MM.1S (cell line): ENCODE results near the gene STK39.
"Not testable (repeated sequence)": the region's sequence is repeated elsewhere in the genome, so short reads cannot be mapped to it uniquely, and the experiment has no call there.

Experiments
- DNase-seq: peaks from one replicate; pipeline ENCODE4 v3.0.0-alpha.2; 2015
- H2AFZ ChIP-seq: fragments of 300-600 bp; sonication (generic); 2 replicates; pipeline ENCODE4 v1.6.0; 2016; ENCODE audit warnings: antibody characterized with exemption, low read length
- H3F3A ChIP-seq: fragments of 300-600 bp; sonication (generic); 2 replicates; pipeline ENCODE4 v1.6.1; 2016; ENCODE audit warnings: mild to moderate bottlenecking, antibody characterized with exemption, low read length, moderate library complexity, mixed read lengths; ENCODE audit not compliant: insufficient read depth
- H3K27ac ChIP-seq: fragments of 300-600 bp; sonication (generic); 2 replicates; pipeline ENCODE4 v1.5.1; 2016; ENCODE audit warnings: mild to moderate bottlenecking, low read length
- H3K27me3 ChIP-seq: fragments of 300-600 bp; sonication (generic); replicated peaks from 2 replicates; pipeline ENCODE4 v1.6.0; 2016; ENCODE audit warnings: low read length; ENCODE audit not compliant: insufficient read depth
- H3K36me3 ChIP-seq: fragments of 300-600 bp; sonication (generic); replicated peaks from 2 replicates; pipeline ENCODE4 v1.6.1; 2016; ENCODE audit warnings: mild to moderate bottlenecking, low read length, mixed read lengths; ENCODE audit not compliant: insufficient read depth
- H3K4me1 ChIP-seq: fragments of 300-600 bp; sonication (generic); 2 replicates; pipeline ENCODE4 v1.6.1; 2016; ENCODE audit warnings: low read length, mixed read lengths
- H3K4me2 ChIP-seq: fragments of 300-600 bp; sonication (generic); 2 replicates; pipeline ENCODE4 v1.6.0; 2016; ENCODE audit warnings: low read depth, low read length
- H3K4me3 ChIP-seq: fragments of 300-600 bp; sonication (generic); 2 replicates; pipeline ENCODE4 v1.5.1; 2016; ENCODE audit warnings: low read length, mixed read lengths
- H3K79me2 ChIP-seq: fragments of 300-600 bp; sonication (generic); 2 replicates; pipeline ENCODE4 v1.6.1; 2016; ENCODE audit warnings: mixed run types, low read length, mixed read lengths
- H3K9ac ChIP-seq: fragments of 300-600 bp; sonication (generic); 2 replicates; pipeline ENCODE4 v1.6.1; 2016; ENCODE audit warnings: low read length, mixed read lengths
- H3K9me2 ChIP-seq: fragments of 300-600 bp; sonication (generic); replicated peaks from 2 replicates; pipeline ENCODE4 v1.6.1; 2016; ENCODE audit warnings: mild to moderate bottlenecking, low read length, mixed read lengths; ENCODE audit not compliant: insufficient read depth
- H3K9me3 ChIP-seq: fragments of 300-600 bp; sonication (generic); replicated peaks from 2 replicates; pipeline ENCODE4 v1.6.1; 2016; ENCODE audit warnings: mild to moderate bottlenecking, low read length, mixed read lengths; ENCODE audit not compliant: insufficient read depth
- H4K20me1 ChIP-seq: fragments of 300-600 bp; sonication (generic); 2 replicates; pipeline ENCODE4 v1.6.1; 2016; ENCODE audit warnings: mild to moderate bottlenecking, low read length, moderate library complexity, mixed read lengths; ENCODE audit not compliant: insufficient read depth
- EZH2 ChIP-seq: fragments of 300-600 bp; sonication (generic); optimal IDR thresholded peaks from 2 replicates; pipeline ENCODE3; 2017; ENCODE audit warnings: low read depth, mild to moderate bottlenecking, antibody characterized with exemption, low read length, mixed read lengths
- EZH2phosphoT487 ChIP-seq: fragments of 300-600 bp; sonication (generic); IDR thresholded peaks from 2 replicates; pipeline ENCODE4 v1.6.1; 2018; ENCODE audit warnings: antibody characterized with exemption, low read length
- TF ChIP-seq, protein P1 (sequence below): fragments of 300-600 bp; sonication (generic); IDR thresholded peaks from 2 replicates; pipeline ENCODE4 v1.5.1; 2016; ENCODE audit warnings: antibody characterized with exemption, low read length, mixed read lengths

The STK39 gene

DNA sequence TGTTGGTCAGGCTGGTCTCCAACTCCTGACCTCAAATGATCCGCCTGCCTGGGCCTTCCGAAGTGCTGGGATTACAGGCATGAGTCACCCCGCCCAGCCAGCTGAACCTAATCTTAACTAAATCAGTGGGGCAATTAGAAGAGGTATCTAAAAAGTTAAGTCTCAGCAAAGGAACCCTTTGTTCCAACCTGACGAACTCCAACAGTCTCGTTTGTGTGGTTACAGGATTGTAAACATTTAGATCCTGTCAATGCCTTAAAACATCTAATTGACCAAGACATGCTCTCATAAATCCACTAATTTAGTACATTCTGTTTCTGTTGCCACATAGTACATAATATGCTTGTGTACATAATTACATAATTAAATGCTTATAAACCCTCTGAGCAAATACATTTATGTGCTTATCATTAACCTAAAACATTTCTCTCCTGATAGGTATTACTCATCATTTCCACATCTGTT is 31.1 kb upstream of the STK39 start:
- Histone ChIP-seq H3K9me2 (no peaks in the 10 kb centered on the region), H3K27ac (no peak overlapping the region), H2AFZ (no peak overlapping the region), H3K4me3 (no peak overlapping the region), H3K36me3 (no peaks in the 10 kb centered on the region), H3K9me3 (no peaks in the 10 kb centered on the region), H3K27me3 (no peaks in the 10 kb centered on the region), H3K9ac (no peak overlapping the region), H3K4me1 (no peaks in the 10 kb centered on the region), H3K4me2 (no peak overlapping the region), H4K20me1 (no peaks in the 10 kb centered on the region), H3F3A (no peaks in the 10 kb centered on the region), H3K79me2 (no peaks in the 10 kb centered on the region)
- TF ChIP-seq EZH2 (no peak), EZH2phosphoT487 (no peak)
- TF ChIP-seq, protein P1, sequence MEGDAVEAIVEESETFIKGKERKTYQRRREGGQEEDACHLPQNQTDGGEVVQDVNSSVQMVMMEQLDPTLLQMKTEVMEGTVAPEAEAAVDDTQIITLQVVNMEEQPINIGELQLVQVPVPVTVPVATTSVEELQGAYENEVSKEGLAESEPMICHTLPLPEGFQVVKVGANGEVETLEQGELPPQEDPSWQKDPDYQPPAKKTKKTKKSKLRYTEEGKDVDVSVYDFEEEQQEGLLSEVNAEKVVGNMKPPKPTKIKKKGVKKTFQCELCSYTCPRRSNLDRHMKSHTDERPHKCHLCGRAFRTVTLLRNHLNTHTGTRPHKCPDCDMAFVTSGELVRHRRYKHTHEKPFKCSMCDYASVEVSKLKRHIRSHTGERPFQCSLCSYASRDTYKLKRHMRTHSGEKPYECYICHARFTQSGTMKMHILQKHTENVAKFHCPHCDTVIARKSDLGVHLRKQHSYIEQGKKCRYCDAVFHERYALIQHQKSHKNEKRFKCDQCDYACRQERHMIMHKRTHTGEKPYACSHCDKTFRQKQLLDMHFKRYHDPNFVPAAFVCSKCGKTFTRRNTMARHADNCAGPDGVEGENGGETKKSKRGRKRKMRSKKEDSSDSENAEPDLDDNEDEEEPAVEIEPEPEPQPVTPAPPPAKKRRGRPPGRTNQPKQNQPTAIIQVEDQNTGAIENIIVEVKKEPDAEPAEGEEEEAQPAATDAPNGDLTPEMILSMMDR = no peak
- DNase-seq = no peak

GRCh38 chr2:168277276-168277675 is 29.9 kb upstream of the STK39 start:
- Histone ChIP-seq H3K9me3 (no peaks in the 10 kb centered on the region), H3K4me1 (no peaks in the 10 kb centered on the region), H3F3A (no peaks in the 10 kb centered on the region), H3K79me2 (no peaks in the 10 kb centered on the region), H3K9ac (no peak overlapping the region), H2AFZ (no peak overlapping the region), H4K20me1 (no peaks in the 10 kb centered on the region), H3K27ac (no peak overlapping the region), H3K4me2 (no peak overlapping the region), H3K9me2 (no peaks in the 10 kb centered on the region), H3K4me3 (no peak overlapping the region), H3K36me3 (no peaks in the 10 kb centered on the region), H3K27me3 (no peaks in the 10 kb centered on the region)
- no peak for TF ChIP-seq EZH2
- no peak for TF ChIP-seq EZH2phosphoT487
- TF ChIP-seq, protein P1 = no peak
- no peak for DNase-seq

DNA sequence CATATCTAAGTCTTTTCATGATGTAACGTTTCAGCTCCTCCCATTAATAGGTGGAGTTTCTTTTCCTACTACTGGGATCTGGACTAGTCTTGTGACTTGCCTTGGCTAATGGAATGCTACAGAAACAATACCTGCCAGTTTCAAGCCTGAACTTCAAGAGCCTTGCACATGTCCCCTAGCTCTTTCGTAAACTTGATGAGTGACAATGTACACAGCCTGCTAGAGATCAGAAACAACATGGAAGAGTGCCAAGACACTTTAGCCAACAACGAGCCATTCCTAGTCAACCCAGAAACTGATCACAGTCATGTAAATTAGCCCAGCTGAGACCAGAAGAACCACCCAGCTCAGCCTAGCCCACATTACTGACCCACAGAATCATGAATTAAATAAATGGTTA is 24.8 kb upstream of the STK39 start:
- H3K4me2 ChIP-seq = no peak overlapping the region
- H3K36me3 ChIP-seq = no peaks in the 10 kb centered on the region
- DNase-seq = no peak
- H3K9me2 ChIP-seq = no peaks in the 10 kb centered on the region
- H3K4me3 ChIP-seq = no peak overlapping the region
- H3K27me3 ChIP-seq = no peaks in the 10 kb centered on the region
- no peak overlapping the region for H2AFZ ChIP-seq
- TF ChIP-seq EZH2phosphoT487 (no peak), EZH2 (no peak)
- TF ChIP-seq, protein P1 = no peak
- no peaks in the 10 kb centered on the region for H3F3A ChIP-seq
- H3K9ac ChIP-seq = no peak overlapping the region
- no peaks in the 10 kb centered on the region for H4K20me1 ChIP-seq
- no peaks in the 10 kb centered on the region for H3K79me2 ChIP-seq
- no peaks in the 10 kb centered on the region for H3K4me1 ChIP-seq
- no peak overlapping the region for H3K27ac ChIP-seq
- no peaks in the 10 kb centered on the region for H3K9me3 ChIP-seq

- not testable (repeated sequence) for H3K9me2 ChIP-seq, H3K4me1 ChIP-seq, DNase-seq, H3K27me3 ChIP-seq, H3K9ac ChIP-seq, H3K79me2 ChIP-seq, H3K36me3 ChIP-seq, H2AFZ ChIP-seq, H3K4me2 ChIP-seq, H3K4me3 ChIP-seq, H4K20me1 ChIP-seq, H3K27ac ChIP-seq, H3K9me3 ChIP-seq, H3F3A ChIP-seq
Observed at GRCh38 chr2:168262926-168263325, 15.5 kb upstream of the STK39 start.
